A549 (cell line): ENCODE data around the gene RIN1. TPM values are rescaled to one million over a fixed set of nuclear protein-coding genes. Genes with fewer than 3 reads are reported as not detected.

ENCODE experiments used
- ATAC-seq, 2 experiments: fragments of 200-7000 bp in 1 of 2; fragments of >200 bp in 1 of 2; cut with Nextera tagmentation in 1 of 2; cut with Tn5 transposase in 1 of 2; 3 replicates each; pipeline versions ENCODE4 v1.8.0 to v1.9.1; 2018 to 2020; ENCODE audit warnings: mild to moderate bottlenecking in 1 of 2, moderate library complexity in 1 of 2
- CTCF ChIA-PET: fragments of 300-600 bp; sonication (Branson Sonifier 250); formaldehyde crosslinking; extraction: SDS; loops from one replicate; lab custom pipeline; 2021; ENCODE audit warnings: antibody characterized with exemption, inconsistent platforms; lab: Yijun Ruan, JAX
- POLR2A ChIA-PET: fragments of 350-600 bp; formaldehyde crosslinking; extraction: SDS; loops from one replicate; lab custom pipeline; 2021; ENCODE audit warnings: antibody characterized with exemption, inconsistent platforms; lab: Yijun Ruan, JAX
- DNase-seq, 2 experiments: peaks; one replicate each; pipeline versions ENCODE4 v3.0.0 to v3.0.0-alpha.2; 2011 to 2016; ENCODE audit warnings: low read depth in 1 of 2, low spot score in 1 of 2
- FAIRE-seq: peaks from 2 replicates; lab custom pipeline; 2011; peaks lifted over from hg19 to GRCh38; lab: Jason Lieb, UNC
- H3K27ac ChIP-seq, 2 experiments: fragments of >200 bp; sonication (Bioruptor Twin); formaldehyde crosslinking; 3 replicates each; pipeline ENCODE4 v1.5.1; 2016 to 2017
- H3K4me1 ChIP-seq: fragments of >200 bp; sonication (Bioruptor Twin); formaldehyde crosslinking; 3 replicates; pipeline ENCODE4 v1.6.1; 2016
- H3K4me2 ChIP-seq: fragments of >200 bp; sonication (Bioruptor Twin); formaldehyde crosslinking; 3 replicates; pipeline ENCODE4 v1.6.1; 2016
- H3K4me3 ChIP-seq: fragments of >200 bp; sonication (Bioruptor Twin); formaldehyde crosslinking; 3 replicates; pipeline ENCODE4 v1.5.1; 2016
- H3K9me3 ChIP-seq: fragments of >200 bp; sonication (Bioruptor Twin); formaldehyde crosslinking; 3 replicates; pipeline ENCODE4 v1.6.1; 2016
- CBX8 ChIP-seq: fragments of 200-600 bp; sonication (generic); IDR thresholded peaks from 2 replicates; pipeline ENCODE4 v1.6.1; 2016
- CHD4 ChIP-seq: fragments of 200-600 bp; sonication (generic); IDR thresholded peaks from 2 replicates; pipeline ENCODE4 v1.6.1; 2016; ENCODE audit warnings: antibody characterized with exemption, mild to moderate bottlenecking, borderline replicate concordance
- ELK1 ChIP-seq: fragments of 150-350 bp; IDR thresholded peaks from 2 replicates; pipeline ENCODE4 v1.6.1; 2014; ENCODE audit warnings: low read depth, mild to moderate bottlenecking, low read length
- EP300 ChIP-seq, 2 experiments: fragments of >200 bp; sonication (Bioruptor Twin); formaldehyde crosslinking; IDR thresholded peaks; 2 replicates in 1 of 2; 3 replicates in 1 of 2; pipeline ENCODE4 v1.6.1; 2016 to 2017
- ESRRA ChIP-seq: fragments of 150-350 bp; IDR thresholded peaks from 2 replicates; pipeline ENCODE4 v1.6.1; 2014; ENCODE audit warnings: mild to moderate bottlenecking, low read length, borderline replicate concordance
- FOXS1 ChIP-seq: fragments of 250-450 bp; sonication (Bioruptor Pico); IDR thresholded peaks from 2 replicates; pipeline ENCODE4 v1.5.0; 2020; ENCODE audit warnings: mild to moderate bottlenecking, moderate library complexity
- GATA3 ChIP-seq: IDR thresholded peaks from 2 replicates; pipeline ENCODE4 v1.6.1; 2012; ENCODE audit warnings: borderline replicate concordance
- HEYL ChIP-seq: fragments of 250-450 bp; sonication (Bioruptor Pico); IDR thresholded peaks from 2 replicates; pipeline ENCODE4 v1.8.0; 2021; ENCODE audit warnings: mild to moderate bottlenecking, moderate library complexity
- HOXA7 ChIP-seq: fragments of 250-450 bp; sonication (Bioruptor Pico); IDR thresholded peaks from 2 replicates; pipeline ENCODE4 v1.5.0; 2020; ENCODE audit warnings: mild to moderate bottlenecking, moderate library complexity
- KDM1A ChIP-seq: fragments of 200-600 bp; sonication (generic); IDR thresholded peaks from 2 replicates; pipeline ENCODE4 v1.6.1; 2016; ENCODE audit warnings: low read depth, mild to moderate bottlenecking
- KDM5A ChIP-seq: fragments of 200-600 bp; sonication (generic); IDR thresholded peaks from 2 replicates; pipeline ENCODE4 v1.6.1; 2016; ENCODE audit warnings: antibody characterized with exemption, mild to moderate bottlenecking
- NR3C1 ChIP-seq: fragments of >200 bp; sonication (Bioruptor Twin); formaldehyde crosslinking; IDR thresholded peaks from 3 replicates; pipeline ENCODE4 v1.6.1; 2017
- PHF8 ChIP-seq: fragments of 200-600 bp; sonication (generic); IDR thresholded peaks from 2 replicates; pipeline ENCODE4 v1.6.1; 2016; ENCODE audit warnings: low read depth, mild to moderate bottlenecking, antibody characterized with exemption, moderate library complexity, borderline replicate concordance
- SREBF2 ChIP-seq: fragments of 450-650 bp; IDR thresholded peaks from 2 replicates; pipeline ENCODE4 v1.6.1; 2014; ENCODE audit warnings: mild to moderate bottlenecking, moderate library complexity
- ZFP36 ChIP-seq: fragments of 450-650 bp; IDR thresholded peaks from 2 replicates; pipeline ENCODE4 v1.6.1; 2014; ENCODE audit warnings: borderline replicate concordance; ENCODE audit not compliant: partially characterized antibody
- ZNF302 ChIP-seq: fragments of 250-450 bp; sonication (Bioruptor Pico); IDR thresholded peaks from 2 replicates; pipeline ENCODE4 v1.9.0; 2021; ENCODE audit warnings: inconsistent platforms, mild to moderate bottlenecking, moderate library complexity
- WGBS: methylation state at CpG from one replicate; pipeline ENCODE4 v1.1.6; 2017; ENCODE audit errors: missing lambda C conversion rate; 5-methylcytosine and 5-hydroxymethylcytosine counted together
- polyA plus RNA-seq, 4 experiments: library from polyadenylated mRNA; depleted of rRNA in 3 of 4; stranded (reverse); fragments of >200 nt; fragmentation: RNase III in 1 of 4; extraction: RNeasy Plus Mini Kit Qiagen cat#74134 plus additional on column Dnase treatment in 1 of 4; gene quantifications; 2 replicates in 3 of 4; 3 replicates in 1 of 4; pipeline ENCODE4 v1.2.3, GENCODE V29; 2011 to 2017
- TF ChIP-seq, protein P1 (sequence below): fragments of >200 bp; sonication (Bioruptor Twin); formaldehyde crosslinking; IDR thresholded peaks from 3 replicates; pipeline ENCODE4 v1.6.1; 2016
- TF ChIP-seq, protein P2 (sequence below): IDR thresholded peaks from 2 replicates; pipeline ENCODE4 v1.6.1; 2012

The RIN1 gene
- polyA plus RNA-seq, 2 of the 4 experiments (the other 2 are of a cell fraction) = 2.0 to 9.3 TPM

DNA sequence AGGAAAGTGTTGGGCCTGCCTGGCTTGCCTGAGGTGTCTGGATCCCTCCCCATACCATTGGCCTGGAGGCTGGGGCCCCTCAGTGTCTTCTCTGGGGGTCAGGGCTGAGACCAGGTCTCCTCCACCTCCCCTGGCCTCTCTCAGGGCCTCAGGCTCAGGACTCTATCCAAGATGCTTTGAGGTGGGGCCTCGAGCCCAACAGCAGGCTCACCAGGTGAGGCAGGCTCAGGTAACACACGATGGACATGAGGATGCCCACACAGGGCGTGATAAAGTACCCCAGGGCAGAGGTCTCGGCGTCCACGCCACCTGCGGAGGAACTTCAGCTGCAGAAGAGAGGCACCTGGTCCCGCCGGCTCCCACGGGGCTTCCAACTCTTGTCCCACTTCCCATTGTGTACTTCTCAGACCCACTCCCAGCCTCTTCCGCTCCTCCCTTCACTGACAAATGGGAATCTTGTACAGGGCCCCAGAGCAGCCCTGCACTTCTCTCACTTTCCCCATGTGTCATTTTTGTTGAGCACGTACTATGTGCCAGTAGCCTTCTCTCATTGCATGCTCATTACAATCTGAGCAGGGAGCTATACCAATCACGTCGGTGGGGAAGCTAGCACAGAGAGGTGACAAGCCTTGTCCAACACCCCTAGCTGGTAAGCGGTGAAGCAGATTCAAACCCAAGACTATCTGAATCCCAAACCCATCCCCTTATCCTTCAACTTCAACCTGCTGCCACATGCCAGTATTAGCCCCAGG lies 31.5 kb upstream of the RIN1 start:
- Histone ChIP-seq H3K9me3 (no peaks in the 10 kb centered on the region), H3K4me2 (no peak overlapping the region), H3K4me1 (peaks cover 13% of the 10 kb centered on the region; the same call in 1 of the 3 replicates), H3K4me3 (no peak overlapping the region), H3K27ac (no peak overlapping the region)
- ATAC-seq = no peak
- no peak for DNase-seq
- WGBS = 97% methylated on average over 14 of the region's 15 CpGs
- ChIA-PET POLR2A (no interaction called here), CTCF (interaction anchor here (0.6 to 5.4 kb wide), 7 partner anchors 14 to 40 kb away, joined by 3 to 31 read pairs (median 9); no protein-coding TSS in a partner anchor)
- no peak for FAIRE-seq
- TF ChIP-seq ZFP36 (no peak), CHD4 (no peak), PHF8 (no peak), ELK1 (no peak), GATA3 (no peak), ESRRA (no peak), SREBF2 (no peak), CBX8 (no peak), KDM1A (no peak), KDM5A (no peak), NR3C1 (no peak)

GRCh38 chr11:66366844-66367477 lies 30.7 kb upstream of the RIN1 start:
- TF ChIP-seq CHD4 (no peak), ESRRA (no peak), ZNF302 (CRISPR knock-in tag) (no peak), CBX8 (no peak), HEYL (CRISPR knock-in tag) (no peak), HOXA7 (CRISPR knock-in tag) (no peak), FOXS1 (CRISPR knock-in tag) (no peak), EP300 (IDR thresholded peaks at IDR 0.05) (no peak), GATA3 (no peak)
- TF ChIP-seq, protein P1, sequence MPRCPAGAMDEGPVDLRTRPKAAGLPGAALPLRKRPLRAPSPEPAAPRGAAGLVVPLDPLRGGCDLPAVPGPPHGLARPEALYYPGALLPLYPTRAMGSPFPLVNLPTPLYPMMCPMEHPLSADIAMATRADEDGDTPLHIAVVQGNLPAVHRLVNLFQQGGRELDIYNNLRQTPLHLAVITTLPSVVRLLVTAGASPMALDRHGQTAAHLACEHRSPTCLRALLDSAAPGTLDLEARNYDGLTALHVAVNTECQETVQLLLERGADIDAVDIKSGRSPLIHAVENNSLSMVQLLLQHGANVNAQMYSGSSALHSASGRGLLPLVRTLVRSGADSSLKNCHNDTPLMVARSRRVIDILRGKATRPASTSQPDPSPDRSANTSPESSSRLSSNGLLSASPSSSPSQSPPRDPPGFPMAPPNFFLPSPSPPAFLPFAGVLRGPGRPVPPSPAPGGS = no peak
- TF ChIP-seq, protein P2, sequence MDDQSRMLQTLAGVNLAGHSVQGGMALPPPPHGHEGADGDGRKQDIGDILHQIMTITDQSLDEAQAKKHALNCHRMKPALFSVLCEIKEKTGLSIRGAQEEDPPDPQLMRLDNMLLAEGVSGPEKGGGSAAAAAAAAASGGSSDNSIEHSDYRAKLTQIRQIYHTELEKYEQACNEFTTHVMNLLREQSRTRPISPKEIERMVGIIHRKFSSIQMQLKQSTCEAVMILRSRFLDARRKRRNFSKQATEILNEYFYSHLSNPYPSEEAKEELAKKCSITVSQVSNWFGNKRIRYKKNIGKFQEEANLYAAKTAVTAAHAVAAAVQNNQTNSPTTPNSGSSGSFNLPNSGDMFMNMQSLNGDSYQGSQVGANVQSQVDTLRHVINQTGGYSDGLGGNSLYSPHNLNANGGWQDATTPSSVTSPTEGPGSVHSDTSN = no peak
- ChIA-PET POLR2A (no interaction called here), CTCF (interaction anchor here (1.0 to 1.7 kb wide), 6 partner anchors 10 to 72 kb away, joined by 3 to 22 read pairs (median 4); partner anchors contain the start of gene MRPL11)
- Histone ChIP-seq H3K27ac (no peak overlapping the region), H3K4me2 (no peak overlapping the region), H3K4me1 (0 out of 3 replicates have a peak, but pooled peaks cover 8% of the 10 kb centered on the region), H3K4me3 (no peak overlapping the region), H3K9me3 (no peaks in the 10 kb centered on the region)
- ATAC-seq (no peak), FAIRE-seq (no peak), DNase-seq (no peak)
- 84% methylated on average over 8 of the region's 8 CpGs for WGBS
